Epidermal melanocyte (primary cell): Measurements from ENCODE around the gene EXT2.

Source experiments
- DNase-seq: peaks from one replicate; pipeline ENCODE4 v3.0.0; 2011; ENCODE audit warnings: low spot score; ENCODE audit not compliant: insufficient read length

The EXT2 gene

GRCh38 chr11:44266056-44266780 is 170.7 kb downstream of the EXT2 start:
- DNase-seq = no peak

GRCh38 chr11:44267006-44267749 is 171.7 kb downstream of the EXT2 start:
- no peak for DNase-seq

- DNase-seq = no peak
Observed at GRCh38 chr11:44267750-44268613, 172.5 kb downstream of the EXT2 start.

- no peak for DNase-seq
Observed at GRCh38 chr11:44268614-44269080, 173.2 kb downstream of the EXT2 start.

GRCh38 chr11:44269369-44270351 is 174.2 kb downstream of the EXT2 start:
- DNase-seq = no peak

GRCh38 chr11:44270403-44271273 is 175.2 kb downstream of the EXT2 start:
- no peak for DNase-seq

GRCh38 chr11:44271286-44271685 is 175.8 kb downstream of the EXT2 start:
- no peak for DNase-seq

GRCh38 chr11:44274404-44274803 is 178.9 kb downstream of the EXT2 start:
- DNase-seq = no peak

- no peak for DNase-seq
Observed at GRCh38 chr11:44275241-44275640, 179.8 kb downstream of the EXT2 start.

GRCh38 chr11:44275961-44276550 is 180.6 kb downstream of the EXT2 start:
- DNase-seq = no peak

- no peak for DNase-seq
Observed at GRCh38 chr11:44277196-44278090, 182.0 kb downstream of the EXT2 start.

- no peak for DNase-seq
Observed at GRCh38 chr11:44279483-44279882, 184.0 kb downstream of the EXT2 start.

GRCh38 chr11:44280257-44280656 is 184.8 kb downstream of the EXT2 start:
- no peak for DNase-seq

GRCh38 chr11:44281151-44281550 is 185.7 kb downstream of the EXT2 start:
- DNase-seq = no peak

GRCh38 chr11:44282620-44283019 is 187.1 kb downstream of the EXT2 start:
- no peak for DNase-seq

- DNase-seq = no peak
Observed at GRCh38 chr11:44285756-44286155, 190.3 kb downstream of the EXT2 start.

- DNase-seq = peak; percentile 71
Observed at GRCh38 chr11:44286268-44286880, 190.9 kb downstream of the EXT2 start.

GRCh38 chr11:44286911-44287310 is 191.4 kb downstream of the EXT2 start:
- no peak for DNase-seq
